ENCODE measurements around the gene PFDN1.

DNA sequence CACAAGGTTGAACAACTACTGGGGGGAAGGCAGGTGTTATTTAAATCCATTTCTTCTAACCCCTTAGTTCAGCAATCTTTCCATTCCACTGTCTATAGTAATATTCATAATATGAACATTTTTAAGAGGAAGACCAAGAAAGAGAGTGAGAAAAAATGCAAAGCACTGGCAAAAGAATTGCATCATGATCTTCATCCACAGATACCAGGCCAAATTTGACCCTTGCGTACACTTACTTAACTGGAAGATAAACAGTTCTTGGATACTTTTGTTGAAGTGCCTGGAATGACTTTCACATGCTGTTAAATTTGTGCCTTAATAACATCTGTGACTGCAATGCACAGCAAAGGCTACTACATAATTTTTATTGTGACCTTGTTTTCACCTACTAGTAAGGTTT, 1.8 kb downstream of the PFDN1 start:
- TF ChIP-seq CTCF (IDR thresholded peaks at IDR 0.05) (no peak), POLR2A (IDR thresholded peaks at IDR 0.05) (no peak)
